Keratinocyte (primary cell): ENCODE results near the gene SLC27A3.

ENCODE experiments used
- EZH2 ChIP-seq: IDR thresholded peaks from one replicate; pipeline ENCODE4 v1.6.1; 2012; ENCODE audit warnings: inconsistent platforms, mild to moderate bottlenecking, low read length, moderate library complexity
- TF ChIP-seq, protein P1 (sequence below), 3 experiments: IDR thresholded peaks in 1 of 3; conservative IDR thresholded peaks in 1 of 3; optimal IDR thresholded peaks in 1 of 3; 2 replicates in 2 of 3; 3 replicates in 1 of 3; pipeline versions ENCODE3 to v1.5.1; 2011; ENCODE audit warnings: low read length in 3 of 3, mild to moderate bottlenecking in 3 of 3, moderate library complexity in 2 of 3, control low read depth in 1 of 3, inconsistent platforms in 1 of 3; ENCODE audit not compliant: insufficient read depth in 2 of 3; ENCODE audit errors: extremely low read depth in 1 of 3

GRCh38 chr1:153794624-153795329 lies 19.6 kb downstream of the SLC27A3 start:
- TF ChIP-seq, protein P1, sequence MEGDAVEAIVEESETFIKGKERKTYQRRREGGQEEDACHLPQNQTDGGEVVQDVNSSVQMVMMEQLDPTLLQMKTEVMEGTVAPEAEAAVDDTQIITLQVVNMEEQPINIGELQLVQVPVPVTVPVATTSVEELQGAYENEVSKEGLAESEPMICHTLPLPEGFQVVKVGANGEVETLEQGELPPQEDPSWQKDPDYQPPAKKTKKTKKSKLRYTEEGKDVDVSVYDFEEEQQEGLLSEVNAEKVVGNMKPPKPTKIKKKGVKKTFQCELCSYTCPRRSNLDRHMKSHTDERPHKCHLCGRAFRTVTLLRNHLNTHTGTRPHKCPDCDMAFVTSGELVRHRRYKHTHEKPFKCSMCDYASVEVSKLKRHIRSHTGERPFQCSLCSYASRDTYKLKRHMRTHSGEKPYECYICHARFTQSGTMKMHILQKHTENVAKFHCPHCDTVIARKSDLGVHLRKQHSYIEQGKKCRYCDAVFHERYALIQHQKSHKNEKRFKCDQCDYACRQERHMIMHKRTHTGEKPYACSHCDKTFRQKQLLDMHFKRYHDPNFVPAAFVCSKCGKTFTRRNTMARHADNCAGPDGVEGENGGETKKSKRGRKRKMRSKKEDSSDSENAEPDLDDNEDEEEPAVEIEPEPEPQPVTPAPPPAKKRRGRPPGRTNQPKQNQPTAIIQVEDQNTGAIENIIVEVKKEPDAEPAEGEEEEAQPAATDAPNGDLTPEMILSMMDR (optimal IDR thresholded peaks at IDR 0.05 in 1 of 3, IDR thresholded peaks at IDR 0.05 in 1 of 3, conservative IDR thresholded peaks at IDR 0.05 in 1 of 3; ENCODE audit: extremely low read depth in 1 of 3, insufficient read depth in 2 of 3, low read length in 3 of 3) = no peak
- no peak for TF ChIP-seq EZH2
